MCF 10A (cell line): ENCODE data around the gene ACOT11. TPM values are rescaled to one million over a fixed set of nuclear protein-coding genes. Genes with fewer than 3 reads are reported as not detected.

Source experiments
- BruUV-seq: library from RNA; stranded (reverse); fragments of 400-500 nt; replicated peaks from 2 replicates; lab custom pipeline; 2021; lab: Mats Ljungman, UMichigan
- CTCF ChIA-PET: fragments of 300-600 bp; sonication (Branson Sonifier 250); formaldehyde crosslinking; extraction: SDS; loops from one replicate; lab custom pipeline; 2021; ENCODE audit warnings: antibody characterized with exemption, inconsistent platforms; lab: Yijun Ruan, JAX
- POLR2A ChIA-PET: fragments of 300-600, 350-650 bp; sonication (Branson Sonifier 250); formaldehyde crosslinking; extraction: SDS; loops from one replicate; lab custom pipeline; 2020; ENCODE audit warnings: antibody characterized with exemption, inconsistent platforms; lab: Yijun Ruan, JAX
- DNase-seq: peaks from one replicate; pipeline ENCODE4 v3.0.0-alpha.2; 2018; ENCODE audit not compliant: unreplicated experiment
- H3K27ac Mint-ChIP-seq: one replicate; pipeline ENCODE4 v1.8.0; 2022; ENCODE audit warnings: mild to moderate bottlenecking, low read depth, mixed read lengths; ENCODE audit not compliant: unreplicated experiment
- H3K27me3 Mint-ChIP-seq: one replicate; pipeline ENCODE4 v1.8.0; 2022; ENCODE audit warnings: mixed read lengths; ENCODE audit not compliant: insufficient read depth, unreplicated experiment
- H3K36me3 Mint-ChIP-seq: one replicate; pipeline ENCODE4 v1.8.0; 2022; ENCODE audit warnings: mild to moderate bottlenecking, moderate library complexity, mixed read lengths; ENCODE audit not compliant: insufficient read depth, unreplicated experiment
- H3K4me1 Mint-ChIP-seq: one replicate; pipeline ENCODE4 v1.8.0; 2022; ENCODE audit warnings: mixed read lengths; ENCODE audit not compliant: insufficient read depth, unreplicated experiment
- H3K4me3 Mint-ChIP-seq: one replicate; pipeline ENCODE4 v1.8.0; 2022; ENCODE audit warnings: mild to moderate bottlenecking, moderate library complexity, mixed read lengths; ENCODE audit not compliant: unreplicated experiment
- H3K9me3 Mint-ChIP-seq: one replicate; pipeline ENCODE4 v1.8.0; 2022; ENCODE audit warnings: mixed read lengths; ENCODE audit not compliant: unreplicated experiment
- CTCF ChIP-seq: fragments of 200-600 bp; IDR thresholded peaks from one replicate; pipeline ENCODE4 v1.8.0; 2022; ENCODE audit warnings: antibody characterized with exemption, mild to moderate bottlenecking; ENCODE audit not compliant: unreplicated experiment
- intact Hi-C: fragments of 100-400 bp; cut with micrococcal nuclease; formaldehyde crosslinking; loops from 2 replicates; pipeline ENCODE4 v1.14.1; 2022
- total RNA-seq: library from RNA; stranded (reverse); gene quantifications from 2 replicates; pipeline ENCODE4 v1.2.3, GENCODE V29; 2022

Gene ACOT11
- total RNA-seq, 1 experiment from 2014 or later: 5.3 TPM

DNA sequence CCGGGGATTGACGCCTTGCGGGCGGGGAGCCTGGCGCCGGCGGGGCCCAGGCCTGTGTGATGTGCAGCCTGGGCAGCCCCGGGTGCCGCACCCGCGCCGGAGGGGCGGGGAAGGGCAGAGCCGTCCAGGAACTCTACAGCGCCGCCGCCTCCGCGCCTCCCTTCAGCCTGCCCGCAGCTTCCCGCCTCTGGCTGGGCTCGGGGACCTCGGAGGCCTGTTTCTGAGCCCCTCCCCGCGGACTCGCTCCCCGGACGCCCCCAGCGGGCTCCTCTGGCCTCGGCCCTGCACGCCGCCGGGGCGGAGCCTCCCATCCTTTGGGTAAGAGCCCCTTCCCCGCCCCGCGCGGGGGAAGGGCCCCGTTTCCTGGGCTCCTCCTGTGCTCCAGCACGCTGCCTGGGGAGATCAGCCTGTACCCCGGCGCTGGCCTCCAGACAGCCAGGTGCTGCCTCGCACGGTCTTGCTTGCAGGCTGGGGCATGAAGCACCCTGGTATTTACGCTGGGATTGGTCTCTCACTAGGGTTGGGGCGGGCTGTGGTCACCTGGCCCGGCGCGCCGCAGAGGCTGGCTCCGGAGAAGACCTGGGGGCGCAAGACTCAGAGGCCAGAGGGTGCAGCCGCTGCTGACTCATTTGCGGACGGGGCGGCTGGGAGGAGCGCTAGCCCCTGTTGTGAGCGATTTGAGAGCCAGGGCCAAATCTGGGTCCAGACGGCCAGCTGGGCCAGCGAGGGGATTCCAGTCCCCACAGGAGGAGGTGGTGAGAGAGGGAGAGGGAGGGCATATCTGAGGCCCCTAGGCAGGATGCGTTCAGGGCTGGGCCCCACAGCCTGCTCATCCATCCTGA is 5.7 kb upstream of the ACOT11 start:
- Mint-ChIP-seq H3K4me1 (peaks cover 26% of the 10 kb centered on the region), H3K4me3 (peak overlapping the region; percentile 84), H3K27ac (peak overlapping the region; percentile 52), H3K27me3 (no peaks in the 10 kb centered on the region), H3K36me3 (no peaks in the 10 kb centered on the region), H3K9me3 (no peaks in the 10 kb centered on the region)
- CTCF ChIA-PET: interaction anchor here (0.5 to 1.2 kb wide), 2 partner anchors 21 to 341 kb away, joined by 3 read pairs; no protein-coding TSS in a partner anchor
- DNase-seq: peak; percentile 95
- no peak for TF ChIP-seq CTCF
- intact Hi-C loops: no loop called here
- BruUV-seq: no TSS peak
- POLR2A ChIA-PET: interaction anchor here (0.8 to 3.8 kb wide), 14 partner anchors 13 to 259 kb away, joined by 3 to 33 read pairs (median 4); partner anchors contain the start of gene SSBP3

GRCh38 chr1:54542962-54543539 is 5.0 kb upstream of the ACOT11 start:
- TSS peak; percentile 79 for BruUV-seq
- peaks cover 26% of the 10 kb centered on the region for H3K4me1 Mint-ChIP-seq
- TF ChIP-seq CTCF: no peak
- H3K27me3 Mint-ChIP-seq: no peaks in the 10 kb centered on the region
- CTCF ChIA-PET: interaction anchor here (1.2 kb wide), 1 partner anchor 21 kb away, joined by 3 read pairs; no protein-coding TSS in a partner anchor
- intact Hi-C loops: no loop called here
- no peaks in the 10 kb centered on the region for H3K9me3 Mint-ChIP-seq
- H3K4me3 Mint-ChIP-seq: peak overlapping the region; percentile 84
- peak overlapping the region; percentile 52 for H3K27ac Mint-ChIP-seq
- POLR2A ChIA-PET: interaction anchor here (0.8 to 3.8 kb wide), 8 partner anchors 12 to 257 kb away, joined by 3 to 33 read pairs (median 5); no protein-coding TSS in a partner anchor
- no peak for DNase-seq
- H3K36me3 Mint-ChIP-seq: no peaks in the 10 kb centered on the region

- no peak for TF ChIP-seq CTCF
- ChIA-PET CTCF (interaction anchor here (0.7 to 1.2 kb wide), 2 partner anchors 19 to 20 kb away, joined by 3 read pairs; no protein-coding TSS in a partner anchor), POLR2A (interaction anchor here (0.6 to 3.8 kb wide), 2 partner anchors 24 to 138 kb away, joined by 3 to 33 read pairs; partner anchors contain the start of gene SSBP3)
- Mint-ChIP-seq H3K4me3 (no peak overlapping the region), H3K27me3 (no peaks in the 10 kb centered on the region), H3K27ac (no peak overlapping the region), H3K36me3 (no peaks in the 10 kb centered on the region), H3K9me3 (no peaks in the 10 kb centered on the region), H3K4me1 (peaks cover 26% of the 10 kb centered on the region)
- DNase-seq: peak; percentile 45
- no TSS peak for BruUV-seq
- intact Hi-C loops: no loop called here
These were observed 4.1 kb upstream of the ACOT11 start for GRCh38 chr1:54543729-54544496.
